H9 (cell line): ENCODE measurements around the gene FIBP. TPM values are rescaled to one million over a fixed set of nuclear protein-coding genes. Genes with fewer than 3 reads are reported as not detected.

Source experiments
- DNase-seq: peaks from one replicate; pipeline ENCODE4 v3.0.0-alpha.2; 2017
- H2AFZ ChIP-seq: one replicate; pipeline ENCODE4 v1.6.1; 2013; ENCODE audit warnings: mild to moderate bottlenecking, low read length, control low read depth, moderate library complexity
- H2AK5ac ChIP-seq: 2 replicates; pipeline ENCODE4 v1.6.1; 2013; ENCODE audit warnings: low read length, control low read depth, mixed read lengths; ENCODE audit not compliant: insufficient read length
- H2BK120ac ChIP-seq: one replicate; pipeline ENCODE4 v1.6.1; 2013; ENCODE audit warnings: low read depth, mild to moderate bottlenecking, low read length, control low read depth, inconsistent platforms; ENCODE audit not compliant: poor library complexity, severe bottlenecking
- H2BK12ac ChIP-seq: 2 replicates; pipeline ENCODE4 v1.6.1; 2013; ENCODE audit warnings: low read length, control low read depth, mixed read lengths, low read depth; ENCODE audit not compliant: insufficient read length
- H2BK15ac ChIP-seq: 2 replicates; pipeline ENCODE4 v1.6.1; 2013; ENCODE audit warnings: low read depth, low read length, control low read depth
- H2BK20ac ChIP-seq: one replicate; pipeline ENCODE4 v1.6.1; 2013; ENCODE audit warnings: low read depth, mild to moderate bottlenecking, low read length, control low read depth, inconsistent platforms; ENCODE audit not compliant: poor library complexity, severe bottlenecking
- H2BK5ac ChIP-seq: 2 replicates; pipeline ENCODE4 v1.6.1; 2013; ENCODE audit warnings: low read length, control low read depth, mixed read lengths; ENCODE audit not compliant: insufficient read length
- H3K14ac ChIP-seq: 2 replicates; pipeline ENCODE4 v1.6.1; 2013; ENCODE audit warnings: low read length, control low read depth; ENCODE audit not compliant: insufficient read depth
- H3K18ac ChIP-seq: 2 replicates; pipeline ENCODE4 v1.6.1; 2013; ENCODE audit warnings: low read depth, mild to moderate bottlenecking, mixed read lengths, low read length, control low read depth; ENCODE audit not compliant: insufficient read length
- H3K23ac ChIP-seq: 2 replicates; pipeline ENCODE4 v1.6.1; 2013; ENCODE audit warnings: low read length, control low read depth, mixed read lengths, low read depth; ENCODE audit not compliant: insufficient read length
- H3K23me2 ChIP-seq: 2 replicates; pipeline ENCODE4 v1.6.1; 2013; ENCODE audit warnings: low read depth, mild to moderate bottlenecking, mixed read lengths, low read length, control low read depth; ENCODE audit not compliant: insufficient read length, poor library complexity, severe bottlenecking
- H3K27ac ChIP-seq: 2 replicates; pipeline ENCODE4 v1.5.1; 2013; ENCODE audit warnings: low read length, control low read depth, mixed read lengths, low read depth; ENCODE audit not compliant: insufficient read length
- H3K27me3 ChIP-seq: 2 replicates; pipeline ENCODE4 v1.6.1; 2013; ENCODE audit warnings: low read length, control low read depth, inconsistent platforms; ENCODE audit not compliant: insufficient read depth
- H3K4ac ChIP-seq: 2 replicates; pipeline ENCODE4 v1.6.1; 2013; ENCODE audit warnings: low read depth, mild to moderate bottlenecking, control low read depth, inconsistent platforms, low read length, moderate library complexity
- H3K4me1 ChIP-seq: 2 replicates; pipeline ENCODE4 v1.6.1; 2013; ENCODE audit warnings: low read length, control low read depth, inconsistent platforms; ENCODE audit not compliant: insufficient read depth
- H3K4me2 ChIP-seq: 2 replicates; pipeline ENCODE4 v1.6.1; 2013; ENCODE audit warnings: low read length, control low read depth, mixed read lengths; ENCODE audit not compliant: insufficient read length, insufficient read depth
- H3K56ac ChIP-seq: 2 replicates; pipeline ENCODE4 v1.6.1; 2013; ENCODE audit warnings: low read depth, mild to moderate bottlenecking, mixed read lengths, low read length, control low read depth; ENCODE audit not compliant: insufficient read length
- H3K79me1 ChIP-seq: 2 replicates; pipeline ENCODE4 v1.6.1; 2013; ENCODE audit warnings: low read depth, mild to moderate bottlenecking, moderate library complexity, low read length, control low read depth, inconsistent platforms; ENCODE audit not compliant: insufficient read depth, poor library complexity, severe bottlenecking
- H3K79me2 ChIP-seq: 2 replicates; pipeline ENCODE4 v1.6.1; 2013; ENCODE audit warnings: low read length, control low read depth, inconsistent platforms; ENCODE audit not compliant: insufficient read depth
- H3K9ac ChIP-seq: 2 replicates; pipeline ENCODE4 v1.6.1; 2013; ENCODE audit warnings: low read length, control low read depth, mixed read lengths; ENCODE audit not compliant: insufficient read length; ENCODE audit errors: extremely low read depth
- H3K9me3 ChIP-seq: one replicate; pipeline ENCODE4 v1.6.1; 2013; ENCODE audit warnings: low read depth, low read length, inconsistent platforms; ENCODE audit not compliant: control insufficient read depth
- H3T11ph ChIP-seq: one replicate; pipeline ENCODE4 v1.6.1; 2013; ENCODE audit warnings: mild to moderate bottlenecking, low read length, control low read depth, inconsistent platforms
- H4K20me1 ChIP-seq: one replicate; pipeline ENCODE4 v1.6.1; 2013; ENCODE audit not compliant: control insufficient read depth, insufficient read length, insufficient read depth
- H4K5ac ChIP-seq: 2 replicates; pipeline ENCODE4 v1.6.1; 2013; ENCODE audit warnings: low read depth, mild to moderate bottlenecking, mixed read lengths, low read length, control low read depth; ENCODE audit not compliant: insufficient read length
- H4K8ac ChIP-seq: replicated peaks from 2 replicates; pipeline ENCODE4 v1.6.1; 2013; ENCODE audit warnings: low read length, control low read depth, mixed read lengths, low read depth; ENCODE audit not compliant: insufficient read length
- H4K91ac ChIP-seq: 2 replicates; pipeline ENCODE4 v1.6.1; 2013; ENCODE audit warnings: low read depth, mild to moderate bottlenecking, moderate library complexity, mixed read lengths, low read length, control low read depth; ENCODE audit not compliant: insufficient read length
- H3K27ac Mint-ChIP-seq, 3 experiments: 2 replicates in 2 of 3; 3 replicates in 1 of 3; pipeline ENCODE4 v1.8.0; 2020 to 2021; ENCODE audit warnings: mixed read lengths in 3 of 3, mild to moderate bottlenecking in 1 of 3, moderate library complexity in 1 of 3
- H3K27me3 Mint-ChIP-seq: 2 replicates; pipeline ENCODE4 v1.8.0; 2021; ENCODE audit warnings: low read depth, mild to moderate bottlenecking, moderate library complexity, mixed read lengths
- H3K36me3 Mint-ChIP-seq, 3 experiments: 2 replicates in 2 of 3; 3 replicates in 1 of 3; pipeline ENCODE4 v1.8.0; 2020 to 2021; ENCODE audit warnings: low read depth in 3 of 3, mixed read lengths in 3 of 3; ENCODE audit not compliant: insufficient read depth in 1 of 3
- H3K4me1 Mint-ChIP-seq, 2 experiments: 2 replicates each; pipeline ENCODE4 v1.8.0; 2020; ENCODE audit warnings: mixed read lengths in 2 of 2
- H3K4me3 Mint-ChIP-seq, 2 experiments: 2 replicates in 1 of 2; 3 replicates in 1 of 2; pipeline ENCODE4 v1.8.0; 2020 to 2021; ENCODE audit warnings: mild to moderate bottlenecking in 2 of 2, mixed read lengths in 2 of 2, moderate library complexity in 1 of 2
- H3K9me3 Mint-ChIP-seq, 2 experiments: 2 replicates in 1 of 2; 3 replicates in 1 of 2; pipeline ENCODE4 v1.8.0; 2020; ENCODE audit warnings: mild to moderate bottlenecking in 2 of 2, mixed read lengths in 2 of 2, moderate library complexity in 1 of 2
- WGBS: extraction: QIAGEN DNeasy Blood & Tissue Kit; methylation state at CpG from one replicate; pipeline ENCODE4 v1.1.7; 2013; ENCODE audit warnings: missing lambda C conversion rate, low lambda C conversion rate, mixed read lengths; ENCODE audit not compliant: insufficient read length; ENCODE audit errors: extremely low coverage; 5-methylcytosine and 5-hydroxymethylcytosine counted together
- total RNA-seq: library from RNA; stranded (reverse); gene quantifications from 2 replicates; pipeline ENCODE4 v1.2.1, GENCODE V29; 2021
- TF ChIP-seq, protein P1 (sequence below): fragments of 200-600 bp; sonication (generic); conservative IDR thresholded peaks from 3 replicates; pipeline ENCODE4 v1.8.0; 2021; ENCODE audit warnings: antibody characterized with exemption, mild to moderate bottlenecking

The FIBP gene
- total RNA-seq, 1 experiment from 2014 or later = 87.0 TPM

DNA sequence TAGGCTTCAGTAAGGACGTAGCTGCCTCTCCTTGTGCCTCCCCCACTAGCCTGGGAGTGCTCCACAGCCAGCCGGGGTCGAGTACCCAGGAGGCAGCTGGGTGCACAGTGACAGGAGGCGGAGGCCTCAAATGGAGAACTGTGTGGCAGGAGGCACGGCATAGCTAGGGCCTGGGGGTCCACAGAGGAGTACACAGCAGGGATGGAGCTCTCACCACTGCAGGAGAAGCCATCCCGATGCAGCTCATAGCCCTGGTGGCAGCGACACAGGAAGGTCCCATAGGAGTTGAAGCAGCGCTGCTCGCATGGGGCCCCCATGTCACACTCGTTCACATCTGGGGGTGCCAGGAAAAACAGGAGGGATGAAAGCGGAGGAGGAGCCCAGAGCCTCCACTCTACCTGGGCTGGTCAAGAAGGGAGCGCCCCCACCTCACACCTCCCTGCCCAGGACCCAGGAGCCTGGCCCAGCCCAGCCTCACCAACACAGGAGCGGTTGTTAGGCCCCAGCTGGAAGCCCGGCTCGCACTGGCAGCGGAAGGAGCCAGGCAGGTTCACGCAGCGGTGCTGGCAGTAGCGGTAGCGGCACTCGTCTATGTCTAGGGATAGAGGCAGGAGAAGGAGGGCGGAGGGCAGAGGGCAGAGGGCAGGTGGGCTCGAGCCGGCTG, 18.5 kb downstream of the FIBP start:
- H3K9me3 Mint-ChIP-seq = no peaks in the 10 kb centered on the region; a peak in 1 of 5 replicates
- no peak overlapping the region for H3K14ac ChIP-seq
- no peak overlapping the region for H2BK120ac ChIP-seq
- H2AK5ac ChIP-seq = no peak overlapping the region
- H3K27ac Mint-ChIP-seq = no peak overlapping the region
- no peak overlapping the region for H3K4ac ChIP-seq
- H3K9me3 ChIP-seq = no peaks in the 10 kb centered on the region
- H3K27me3 ChIP-seq = peaks cover 3% of the 10 kb centered on the region; the same call in 1 of the 2 replicates
- H3K23ac ChIP-seq = no peak overlapping the region
- TF ChIP-seq, protein P1, sequence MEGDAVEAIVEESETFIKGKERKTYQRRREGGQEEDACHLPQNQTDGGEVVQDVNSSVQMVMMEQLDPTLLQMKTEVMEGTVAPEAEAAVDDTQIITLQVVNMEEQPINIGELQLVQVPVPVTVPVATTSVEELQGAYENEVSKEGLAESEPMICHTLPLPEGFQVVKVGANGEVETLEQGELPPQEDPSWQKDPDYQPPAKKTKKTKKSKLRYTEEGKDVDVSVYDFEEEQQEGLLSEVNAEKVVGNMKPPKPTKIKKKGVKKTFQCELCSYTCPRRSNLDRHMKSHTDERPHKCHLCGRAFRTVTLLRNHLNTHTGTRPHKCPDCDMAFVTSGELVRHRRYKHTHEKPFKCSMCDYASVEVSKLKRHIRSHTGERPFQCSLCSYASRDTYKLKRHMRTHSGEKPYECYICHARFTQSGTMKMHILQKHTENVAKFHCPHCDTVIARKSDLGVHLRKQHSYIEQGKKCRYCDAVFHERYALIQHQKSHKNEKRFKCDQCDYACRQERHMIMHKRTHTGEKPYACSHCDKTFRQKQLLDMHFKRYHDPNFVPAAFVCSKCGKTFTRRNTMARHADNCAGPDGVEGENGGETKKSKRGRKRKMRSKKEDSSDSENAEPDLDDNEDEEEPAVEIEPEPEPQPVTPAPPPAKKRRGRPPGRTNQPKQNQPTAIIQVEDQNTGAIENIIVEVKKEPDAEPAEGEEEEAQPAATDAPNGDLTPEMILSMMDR = no peak
- WGBS = no CpG with 5 or more reads among the region's 24 CpGs
- H4K5ac ChIP-seq = no peak overlapping the region
- no peaks in the 10 kb centered on the region for H3K79me1 ChIP-seq
- no peak overlapping the region for H4K91ac ChIP-seq
- H3K23me2 ChIP-seq = peaks cover 8% of the 10 kb centered on the region
- H3K27ac ChIP-seq = no peak overlapping the region
- no peak for DNase-seq
- H3K56ac ChIP-seq = no peak overlapping the region
- peaks cover 5 to 12% (median 11%) of the 10 kb centered on the region in 3 experiments; a peak in 5 of 7 replicates for H3K36me3 Mint-ChIP-seq
- no peak overlapping the region for H2BK20ac ChIP-seq
- no peak overlapping the region for H3T11ph ChIP-seq
- H3K4me1 ChIP-seq = no peaks in the 10 kb centered on the region
- no peak overlapping the region for H2BK5ac ChIP-seq
- no peaks in the 10 kb centered on the region for H4K20me1 ChIP-seq
- no peak overlapping the region for H3K4me2 ChIP-seq
- H2BK12ac ChIP-seq = no peak overlapping the region
- no peaks in the 10 kb centered on the region for H3K79me2 ChIP-seq
- H4K8ac ChIP-seq = no peak overlapping the region
- no peak overlapping the region for H3K4me3 Mint-ChIP-seq
- H3K9ac ChIP-seq = no peak overlapping the region
- H2BK15ac ChIP-seq = no peak overlapping the region
- no peak overlapping the region for H2AFZ ChIP-seq
- H3K18ac ChIP-seq = no peak overlapping the region
- peaks cover 7% of the 10 kb centered on the region for H3K27me3 Mint-ChIP-seq
- H3K4me1 Mint-ChIP-seq = peaks cover 15 to 20% of the 10 kb centered on the region in 2 experiments
